Psoas muscle (tissue), 8 donors: ENCODE results near the gene ITGAV. TPM values are rescaled to one million over a fixed set of nuclear protein-coding genes. Genes with fewer than 3 reads are reported as not detected.
A peak's percentile ranks its signal among the peaks of the same experiment; 100 is the strongest.

Experiments
- ATAC-seq, 4 donors: fragments of 200-7000 bp; cut with Tn5 transposase; one replicate each; pipeline ENCODE4 v1.9.1; 2020; ENCODE audit warnings: moderate library complexity in 3 of 4, mild to moderate bottlenecking in 2 of 4
- DNase-seq, 2 donors: peaks; one replicate each; pipeline ENCODE4 v3.0.0-alpha.2; 2020
- H3K27ac ChIP-seq: fragments of 200-600 bp; one replicate; pipeline ENCODE4 v1.8.0; 2022
- H3K27me3 ChIP-seq, 3 donors: fragments of 200-600 bp in 1 of 3; one replicate each; pipeline versions ENCODE4 v1.6.1 to v1.8.0; 2013 to 2022; ENCODE audit warnings: low read length in 2 of 3, mild to moderate bottlenecking in 2 of 3, moderate library complexity in 1 of 3; ENCODE audit not compliant: insufficient read depth in 3 of 3
- H3K36me3 ChIP-seq, 2 donors: fragments of 200-600 bp in 1 of 2; one replicate each; pipeline versions ENCODE4 v1.6.1 to v1.8.0; 2013 to 2022; ENCODE audit warnings: low read depth in 1 of 2, mild to moderate bottlenecking in 1 of 2, moderate library complexity in 1 of 2; ENCODE audit not compliant: insufficient read depth in 1 of 2
- H3K4me1 ChIP-seq: fragments of 200-600 bp; one replicate; pipeline ENCODE4 v1.8.0; 2022
- H3K4me3 ChIP-seq: fragments of 200-600 bp; one replicate; pipeline ENCODE4 v1.8.0; 2022; ENCODE audit warnings: mild to moderate bottlenecking
- H3K9me3 ChIP-seq: fragments of 200-600 bp; one replicate; pipeline ENCODE4 v1.8.0; 2022
- WGBS, 3 donors: extraction: QIAGEN DNeasy Blood & Tissue Kit; methylation state at CpG; one replicate each; pipeline versions ENCODE4 v1.1.6 to v1.1.7; 2013; 5-methylcytosine and 5-hydroxymethylcytosine counted together
- intact Hi-C, 2 donors: fragments of 100-400 bp; cut with DNase I; formaldehyde crosslinking; loops; one replicate each; pipeline versions ENCODE4 v1.11.0 to v1.14.2; 2022
- polyA plus RNA-seq, 3 donors: library from polyadenylated mRNA; stranded (reverse); fragments of 200-250 nt; gene quantifications; one replicate each; pipeline ENCODE4 v1.2.3, GENCODE V29; 2013
- total RNA-seq, 4 donors: library from RNA; stranded (reverse); fragmentation: NEBNext Ultra II Directional in 2 of 4; extraction: Animal tissue kit (Norgen Biotek cat#: 25700) in 2 of 4; gene quantifications; one replicate each; pipeline versions ENCODE4 v1.2.1 to v1.2.4, GENCODE V29; 2021 to 2023
- TF ChIP-seq, protein P1 (sequence below): fragments of 200-600 bp; IDR thresholded peaks from one replicate; pipeline ENCODE4 v1.8.0; 2022; ENCODE audit warnings: antibody characterized with exemption
- donor health status: healthy with polysubstance abuse.
- donor health status: DM: no; HTN: no; CAD: no; lungs with moderate emphysema.
- donor health status: Bipolar disorder and iron deficiency.
- donor health status: healthy.
- donor health status: DM: yes; HTN: yes; CAD: no.
- donor health status: DM: no; HTN: no; CAD: no.
- donor health status: DM: no; HTN: no; CAD: no.
- donor health status: DM: yes; HTN: yes; CAD: no.

ITGAV gene
- total and polyA plus RNA-seq, 7 donors = 4.6 to 67.4 (median 28.2) TPM

DNA sequence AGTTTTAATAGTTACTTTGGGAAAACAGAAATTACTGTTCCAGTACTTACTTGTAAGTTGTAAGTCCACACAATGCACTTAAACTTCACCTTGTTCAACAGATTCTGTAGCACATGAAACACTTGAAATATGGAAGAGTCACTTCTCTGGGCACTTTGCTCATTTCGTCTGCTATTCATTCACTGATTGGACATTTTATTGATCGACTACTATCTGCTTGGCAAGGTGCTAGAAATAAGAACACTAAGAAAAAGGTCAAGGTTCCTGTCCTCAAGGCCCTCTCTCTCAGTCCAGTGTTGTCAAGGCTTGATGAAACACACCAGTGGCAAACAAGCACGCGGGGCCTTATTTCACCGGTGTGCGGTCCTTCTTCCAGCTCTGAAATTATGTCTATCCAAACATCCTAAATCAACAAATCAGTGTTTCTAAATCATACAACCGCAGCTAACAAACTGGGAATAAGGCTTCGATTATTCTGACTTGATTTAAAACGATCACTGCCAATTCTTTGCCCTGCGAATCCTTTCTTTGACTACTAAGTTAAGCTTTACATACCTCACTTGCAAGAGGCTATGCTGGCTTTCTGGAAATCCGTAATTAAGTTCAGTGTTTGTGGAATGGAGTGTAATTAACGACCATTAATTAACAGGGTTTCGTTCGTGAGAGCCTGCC lies 780 bp upstream of the ITGAV start:
- intact Hi-C loops = loop anchor here (5.0 to 10.0 kb wide), 3 partner anchors 64 to 102 kb away; partner anchors contain the start of gene ZC3H15 (in 1 of the 2)
- DNase-seq (no peak), ATAC-seq (no peak)
- Histone ChIP-seq H3K27me3 (no peaks in the 10 kb centered on the region), H3K27ac (peak overlapping the region; percentile 89), H3K36me3 (no peaks in the 10 kb centered on the region), H3K4me3 (peak overlapping the region; percentile 69), H3K9me3 (no peaks in the 10 kb centered on the region), H3K4me1 (peaks cover 12% of the 10 kb centered on the region)
- WGBS, 3 donors = 30 to 42% (median 32%) methylated on average over 14 of the region's 14 CpGs
- TF ChIP-seq, protein P1, sequence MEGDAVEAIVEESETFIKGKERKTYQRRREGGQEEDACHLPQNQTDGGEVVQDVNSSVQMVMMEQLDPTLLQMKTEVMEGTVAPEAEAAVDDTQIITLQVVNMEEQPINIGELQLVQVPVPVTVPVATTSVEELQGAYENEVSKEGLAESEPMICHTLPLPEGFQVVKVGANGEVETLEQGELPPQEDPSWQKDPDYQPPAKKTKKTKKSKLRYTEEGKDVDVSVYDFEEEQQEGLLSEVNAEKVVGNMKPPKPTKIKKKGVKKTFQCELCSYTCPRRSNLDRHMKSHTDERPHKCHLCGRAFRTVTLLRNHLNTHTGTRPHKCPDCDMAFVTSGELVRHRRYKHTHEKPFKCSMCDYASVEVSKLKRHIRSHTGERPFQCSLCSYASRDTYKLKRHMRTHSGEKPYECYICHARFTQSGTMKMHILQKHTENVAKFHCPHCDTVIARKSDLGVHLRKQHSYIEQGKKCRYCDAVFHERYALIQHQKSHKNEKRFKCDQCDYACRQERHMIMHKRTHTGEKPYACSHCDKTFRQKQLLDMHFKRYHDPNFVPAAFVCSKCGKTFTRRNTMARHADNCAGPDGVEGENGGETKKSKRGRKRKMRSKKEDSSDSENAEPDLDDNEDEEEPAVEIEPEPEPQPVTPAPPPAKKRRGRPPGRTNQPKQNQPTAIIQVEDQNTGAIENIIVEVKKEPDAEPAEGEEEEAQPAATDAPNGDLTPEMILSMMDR = no peak

DNA sequence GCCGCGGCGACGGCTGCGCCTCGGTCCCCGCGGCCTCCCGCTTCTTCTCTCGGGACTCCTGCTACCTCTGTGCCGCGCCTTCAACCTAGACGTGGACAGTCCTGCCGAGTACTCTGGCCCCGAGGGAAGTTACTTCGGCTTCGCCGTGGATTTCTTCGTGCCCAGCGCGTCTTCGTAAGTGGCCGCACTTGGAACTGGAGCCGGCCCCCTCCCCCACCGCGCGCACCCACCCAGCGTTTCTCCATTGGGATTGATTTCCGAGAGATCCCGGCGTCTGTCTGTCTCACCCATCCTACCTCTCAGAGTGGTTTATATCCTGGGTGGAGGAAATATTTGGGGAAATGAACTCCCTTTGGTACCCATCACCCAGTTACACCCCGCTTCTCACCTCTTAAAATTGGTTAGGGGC lies 498 bp downstream of the ITGAV start:
- peaks cover 25% of the 10 kb centered on the region for H3K4me1 ChIP-seq
- peak; percentile 61 to 70 (median 62) for ATAC-seq
- no peaks in the 10 kb centered on the region for H3K36me3 ChIP-seq
- 0% methylated on average over 32 of the region's 32 CpGs for WGBS, 3 donors
- intact Hi-C loops = loop anchor here (5.0 kb wide), 2 partner anchors 52 to 88 kb away; no protein-coding TSS in a partner anchor
- peak; percentile 45 to 76 for DNase-seq
- H3K9me3 ChIP-seq = no peaks in the 10 kb centered on the region
- TF ChIP-seq, protein P1 = no peak
- H3K27me3 ChIP-seq = no peaks in the 10 kb centered on the region
- H3K27ac ChIP-seq = peak overlapping the region; percentile 89
- H3K4me3 ChIP-seq = peak overlapping the region; percentile 69

DNA sequence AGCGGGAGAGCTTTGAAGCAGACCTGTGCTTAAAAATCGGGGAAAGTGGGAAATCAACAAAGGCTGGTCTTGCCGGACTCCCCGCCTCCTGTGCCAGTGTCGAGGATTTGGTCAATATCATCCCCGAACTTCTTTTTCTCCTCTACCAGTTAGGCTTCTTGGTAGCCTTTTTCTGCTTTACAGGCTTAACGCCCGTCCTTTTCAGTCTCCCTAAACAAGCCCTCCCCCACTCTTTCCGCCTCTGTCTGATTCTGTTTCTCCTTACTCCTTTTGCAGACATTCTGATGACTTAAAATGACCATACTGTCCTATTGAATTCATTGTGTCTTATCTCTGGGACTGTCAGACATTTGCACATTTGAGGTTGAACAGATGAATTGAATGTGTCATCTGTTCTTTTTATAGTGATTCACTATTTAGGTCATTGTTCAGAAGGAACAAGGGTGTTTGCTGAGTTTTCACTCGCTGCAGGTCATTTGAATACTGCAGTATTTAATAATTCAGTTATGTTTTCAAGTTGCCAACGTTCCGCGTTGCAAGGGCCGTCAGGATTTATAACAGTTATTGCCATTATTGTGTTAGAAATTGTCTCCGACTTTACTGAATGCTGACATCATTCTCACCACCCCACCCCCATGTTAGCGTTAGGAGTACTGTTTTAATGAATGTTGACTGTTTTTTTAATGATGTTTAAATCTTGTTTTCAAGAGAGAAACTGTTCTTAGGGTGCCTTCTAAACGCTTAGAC lies 1.1 kb downstream of the ITGAV start:
- Histone ChIP-seq H3K36me3 (no peaks in the 10 kb centered on the region), H3K9me3 (no peaks in the 10 kb centered on the region), H3K27ac (peak overlapping the region; percentile 89), H3K4me3 (peak overlapping the region; percentile 69), H3K4me1 (peaks cover 28% of the 10 kb centered on the region), H3K27me3 (no peaks in the 10 kb centered on the region)
- DNase-seq (no peak), ATAC-seq (peak; percentile 22 to 68 (median 52))
- intact Hi-C loops = loop anchor here (5.0 kb wide), 2 partner anchors 51 to 89 kb away; no protein-coding TSS in a partner anchor
- TF ChIP-seq, protein P1 = no peak
- 1 to 2% (median 1%) methylated on average over 17 of the region's 17 CpGs for WGBS, 3 donors

DNA sequence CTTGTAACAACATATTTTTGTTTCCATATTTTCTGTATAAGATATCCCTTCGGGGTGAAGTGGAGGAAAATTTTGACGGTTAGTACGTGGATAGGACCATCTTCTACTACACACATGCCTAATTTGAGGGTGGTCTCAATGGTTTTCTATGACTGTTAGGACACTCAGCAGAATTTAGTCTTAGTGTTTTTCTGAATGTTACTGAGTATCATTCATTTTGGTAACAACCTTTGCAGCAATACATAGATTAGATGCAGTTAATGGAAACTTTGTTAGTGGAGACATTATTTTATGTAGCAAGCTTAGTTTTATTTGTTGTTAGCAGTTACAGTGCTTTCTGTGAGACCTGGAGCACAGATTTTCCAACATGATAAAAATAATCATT lies 1.6 kb downstream of the ITGAV start:
- H3K36me3 ChIP-seq = no peaks in the 10 kb centered on the region
- WGBS, 3 donors = 13 to 24% (median 15%) methylated on average over 3 of the region's 3 CpGs
- peaks cover 28% of the 10 kb centered on the region for H3K4me1 ChIP-seq
- H3K9me3 ChIP-seq = no peaks in the 10 kb centered on the region
- H3K27ac ChIP-seq = peak overlapping the region; percentile 89
- H3K27me3 ChIP-seq = no peaks in the 10 kb centered on the region
- peak overlapping the region; percentile 69 for H3K4me3 ChIP-seq
- TF ChIP-seq, protein P1 = no peak
- ATAC-seq = no peak
- intact Hi-C loops = loop anchor here (5.0 kb wide), 2 partner anchors 51 to 89 kb away; no protein-coding TSS in a partner anchor
- DNase-seq = no peak
